SU-DHL-6 (cell line): ENCODE measurements around the gene NENF.

ENCODE experiments used
- H2AFZ ChIP-seq: fragments of 200-600 bp; sonication (generic); 2 replicates; pipeline ENCODE4 v1.6.1; 2014; ENCODE audit warnings: low read depth, mild to moderate bottlenecking, moderate library complexity, mixed read lengths, antibody characterized with exemption, low read length; ENCODE audit not compliant: severe bottlenecking
- H3F3A ChIP-seq: fragments of 200-600 bp; shearing (Covaris generic); 2 replicates; pipeline ENCODE4 v1.6.0; 2016; ENCODE audit warnings: antibody characterized with exemption, mild to moderate bottlenecking; ENCODE audit not compliant: insufficient read depth
- H3K27ac ChIP-seq: fragments of 200-600 bp; sonication (generic); 2 replicates; pipeline ENCODE4 v1.5.1; 2016; ENCODE audit warnings: low read depth, mild to moderate bottlenecking, low read length, moderate library complexity, mixed read lengths
- H3K27me3 ChIP-seq: fragments of 200-600 bp; sonication (generic), shearing (Covaris generic); 2 replicates; pipeline ENCODE4 v1.6.0; 2014; ENCODE audit warnings: mild to moderate bottlenecking, low read length
- H3K36me3 ChIP-seq: fragments of 200-600 bp; sonication (generic); 2 replicates; pipeline ENCODE4 v1.6.1; 2014; ENCODE audit warnings: mild to moderate bottlenecking, low read length, mixed read lengths
- H3K4me2 ChIP-seq: fragments of 300-600, 200-600 bp; shearing (Covaris generic), sonication (generic); 2 replicates; pipeline ENCODE4 v1.6.0; 2014; ENCODE audit warnings: low read length, low read depth, mild to moderate bottlenecking; ENCODE audit not compliant: poor library complexity, severe bottlenecking
- H3K4me3 ChIP-seq: fragments of 200-600 bp; sonication (generic); 2 replicates; pipeline ENCODE4 v1.5.1; 2014; ENCODE audit warnings: antibody characterized with exemption, low read length, mild to moderate bottlenecking, mixed read lengths; ENCODE audit not compliant: insufficient read depth, poor library complexity, severe bottlenecking
- H3K79me2 ChIP-seq: fragments of 200-600 bp; sonication (generic); 2 replicates; pipeline ENCODE4 v1.6.1; 2014; ENCODE audit warnings: mild to moderate bottlenecking, low read length, moderate library complexity; ENCODE audit not compliant: insufficient read depth
- H3K9ac ChIP-seq: fragments of 200-600 bp; sonication (generic); 2 replicates; pipeline ENCODE4 v1.7.0; 2014; ENCODE audit warnings: mild to moderate bottlenecking, low read length
- H3K9me2 ChIP-seq: fragments of 200-600 bp; sonication (generic); replicated peaks from 2 replicates; pipeline ENCODE4 v1.6.1; 2014; ENCODE audit warnings: low read length; ENCODE audit not compliant: insufficient read depth
- H3K9me3 ChIP-seq: fragments of 200-600 bp; sonication (generic); 2 replicates; pipeline ENCODE4 v1.6.1; 2014; ENCODE audit warnings: low read length, mixed read lengths; ENCODE audit not compliant: insufficient read depth
- H4K20me1 ChIP-seq: fragments of 200-600 bp; sonication (generic); 2 replicates; pipeline ENCODE4 v1.6.1; 2014; ENCODE audit warnings: low read depth, mild to moderate bottlenecking, antibody characterized with exemption, low read length, moderate library complexity, mixed read lengths
- EZH2phosphoT487 ChIP-seq: fragments of 200-600 bp; sonication (generic), shearing (Covaris generic); conservative IDR thresholded peaks from 2 replicates; pipeline ENCODE4 v1.6.1; 2018; ENCODE audit warnings: mild to moderate bottlenecking, antibody characterized with exemption, low read length, moderate library complexity, mixed read lengths
- TF ChIP-seq, protein P1 (sequence below): fragments of 200-600 bp; sonication (generic); IDR thresholded peaks from one replicate; pipeline ENCODE4 v1.5.1; 2017; ENCODE audit warnings: antibody characterized with exemption, mild to moderate bottlenecking, low read length, moderate library complexity; ENCODE audit not compliant: insufficient read depth, poor library complexity, severe bottlenecking

Gene NENF

DNA sequence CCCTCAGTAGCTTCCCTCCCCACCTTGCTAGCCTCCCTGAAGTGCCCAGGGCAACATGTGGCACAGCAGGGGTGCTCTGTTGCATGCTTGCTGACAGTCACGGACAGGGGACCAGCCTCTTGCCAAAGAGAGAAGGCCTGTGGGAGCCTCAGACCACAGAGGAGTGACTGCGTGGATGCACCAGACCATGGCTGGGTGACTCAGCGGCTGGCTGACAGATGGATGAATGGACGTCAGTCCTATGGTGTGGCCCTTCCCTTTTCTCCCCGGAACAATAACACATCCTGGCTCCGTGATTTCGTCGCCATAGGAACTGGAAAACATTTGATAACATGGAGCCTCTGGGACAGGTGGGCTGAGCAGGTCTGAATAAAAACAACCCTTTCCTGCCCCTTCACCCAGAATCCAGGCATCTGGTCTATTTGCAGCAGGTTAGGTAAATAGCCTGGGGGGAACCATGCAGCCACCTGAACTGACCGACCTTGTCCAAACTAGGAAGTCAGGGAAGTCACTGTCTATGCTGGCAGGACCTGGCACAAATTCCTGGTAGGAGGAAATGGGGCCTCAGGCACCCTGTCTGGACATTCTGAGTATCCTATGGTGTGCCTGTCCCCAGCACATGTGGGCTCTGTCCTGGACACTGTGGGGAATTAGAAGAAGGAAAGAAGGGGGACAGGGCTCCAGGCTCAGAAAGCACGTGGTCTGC is 53.3 kb downstream of the NENF start:
- no peaks in the 10 kb centered on the region for H3K79me2 ChIP-seq
- no peak for TF ChIP-seq EZH2phosphoT487
- TF ChIP-seq, protein P1, sequence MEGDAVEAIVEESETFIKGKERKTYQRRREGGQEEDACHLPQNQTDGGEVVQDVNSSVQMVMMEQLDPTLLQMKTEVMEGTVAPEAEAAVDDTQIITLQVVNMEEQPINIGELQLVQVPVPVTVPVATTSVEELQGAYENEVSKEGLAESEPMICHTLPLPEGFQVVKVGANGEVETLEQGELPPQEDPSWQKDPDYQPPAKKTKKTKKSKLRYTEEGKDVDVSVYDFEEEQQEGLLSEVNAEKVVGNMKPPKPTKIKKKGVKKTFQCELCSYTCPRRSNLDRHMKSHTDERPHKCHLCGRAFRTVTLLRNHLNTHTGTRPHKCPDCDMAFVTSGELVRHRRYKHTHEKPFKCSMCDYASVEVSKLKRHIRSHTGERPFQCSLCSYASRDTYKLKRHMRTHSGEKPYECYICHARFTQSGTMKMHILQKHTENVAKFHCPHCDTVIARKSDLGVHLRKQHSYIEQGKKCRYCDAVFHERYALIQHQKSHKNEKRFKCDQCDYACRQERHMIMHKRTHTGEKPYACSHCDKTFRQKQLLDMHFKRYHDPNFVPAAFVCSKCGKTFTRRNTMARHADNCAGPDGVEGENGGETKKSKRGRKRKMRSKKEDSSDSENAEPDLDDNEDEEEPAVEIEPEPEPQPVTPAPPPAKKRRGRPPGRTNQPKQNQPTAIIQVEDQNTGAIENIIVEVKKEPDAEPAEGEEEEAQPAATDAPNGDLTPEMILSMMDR = no peak
- no peaks in the 10 kb centered on the region for H3K36me3 ChIP-seq
- no peak overlapping the region for H3K4me2 ChIP-seq
- no peaks in the 10 kb centered on the region for H3F3A ChIP-seq
- H2AFZ ChIP-seq = no peak overlapping the region
- no peaks in the 10 kb centered on the region for H3K9me3 ChIP-seq
- H3K9me2 ChIP-seq = no peaks in the 10 kb centered on the region
- no peak overlapping the region for H3K9ac ChIP-seq
- no peaks in the 10 kb centered on the region for H3K27me3 ChIP-seq
- H3K27ac ChIP-seq = no peak overlapping the region
- no peak overlapping the region for H3K4me3 ChIP-seq
- no peaks in the 10 kb centered on the region for H4K20me1 ChIP-seq

DNA sequence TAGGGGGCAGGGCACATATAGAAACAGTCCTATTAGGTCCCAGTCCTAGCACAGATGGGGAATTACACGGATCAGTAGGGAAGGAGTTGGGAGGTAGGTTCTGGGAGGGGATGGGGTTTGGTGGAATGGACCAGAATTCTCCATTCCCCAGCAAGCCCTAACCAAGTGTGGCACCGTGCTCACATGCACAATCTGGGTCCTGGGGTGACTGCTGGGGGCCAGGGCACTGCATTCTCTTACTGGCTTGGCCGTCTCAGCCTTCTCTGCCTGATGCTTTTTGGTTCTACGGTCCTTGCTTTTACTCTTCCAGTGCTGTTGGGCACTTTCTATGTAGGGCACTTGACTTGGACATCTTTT is 53.9 kb downstream of the NENF start:
- no peak overlapping the region for H2AFZ ChIP-seq
- no peaks in the 10 kb centered on the region for H3K36me3 ChIP-seq
- no peak overlapping the region for H3K4me2 ChIP-seq
- H3K27me3 ChIP-seq = no peaks in the 10 kb centered on the region
- no peaks in the 10 kb centered on the region for H3K9me3 ChIP-seq
- TF ChIP-seq, protein P1 = no peak
- no peak for TF ChIP-seq EZH2phosphoT487
- H4K20me1 ChIP-seq = no peaks in the 10 kb centered on the region
- no peaks in the 10 kb centered on the region for H3K9me2 ChIP-seq
- H3K27ac ChIP-seq = no peak overlapping the region
- H3K9ac ChIP-seq = no peak overlapping the region
- no peaks in the 10 kb centered on the region for H3K79me2 ChIP-seq
- H3K4me3 ChIP-seq = no peak overlapping the region
- no peaks in the 10 kb centered on the region for H3F3A ChIP-seq

DNA sequence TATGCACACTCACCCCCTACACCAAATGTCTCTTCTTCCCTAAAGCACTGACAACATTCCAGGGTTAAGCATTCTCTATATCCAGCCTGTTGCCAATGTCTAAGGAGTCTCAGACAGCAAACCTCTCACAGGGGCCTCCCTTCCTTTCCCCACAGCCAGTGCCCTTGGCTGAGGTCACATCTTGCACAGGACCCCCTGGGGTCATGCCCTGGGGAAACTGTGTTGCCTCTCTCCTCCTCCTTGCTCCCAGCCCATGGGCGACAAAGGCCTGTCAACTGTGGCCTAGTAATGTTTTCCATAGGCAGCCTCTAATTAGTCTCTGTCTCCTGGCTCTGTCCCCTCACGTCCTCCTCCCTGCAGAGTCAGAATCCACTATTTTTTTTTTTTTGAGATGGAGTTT is 54.6 kb downstream of the NENF start:
- Histone ChIP-seq H3K9me3 (no peaks in the 10 kb centered on the region), H2AFZ (no peak overlapping the region), H3F3A (no peaks in the 10 kb centered on the region), H3K79me2 (no peaks in the 10 kb centered on the region), H3K27ac (no peak overlapping the region), H4K20me1 (no peaks in the 10 kb centered on the region), H3K9ac (no peak overlapping the region), H3K4me3 (no peak overlapping the region), H3K4me2 (no peak overlapping the region), H3K36me3 (no peaks in the 10 kb centered on the region), H3K9me2 (no peaks in the 10 kb centered on the region), H3K27me3 (no peaks in the 10 kb centered on the region)
- TF ChIP-seq, protein P1 = no peak
- no peak for TF ChIP-seq EZH2phosphoT487
